Chondrocyte (in vitro differentiated cells): ENCODE results near the gene ZNF735. TPM values are rescaled to one million over a fixed set of nuclear protein-coding genes. Genes with fewer than 3 reads are reported as not detected.
"Not testable (repeated sequence)": the region's sequence is repeated elsewhere in the genome, so short reads cannot be mapped to it uniquely, and the experiment has no call there.

Source experiments
- DNase-seq: peaks from one replicate; pipeline ENCODE4 v3.0.0; 2021; ENCODE audit warnings: mixed read lengths, low spot score
- H3K27ac Mint-ChIP-seq: one replicate; pipeline ENCODE4 v1.8.0; 2021; ENCODE audit warnings: mild to moderate bottlenecking, moderate library complexity, mixed read lengths; ENCODE audit not compliant: unreplicated experiment
- H3K27me3 Mint-ChIP-seq: 2 replicates; pipeline ENCODE4 v1.8.0; 2021; ENCODE audit warnings: low read depth, mixed read lengths
- H3K36me3 Mint-ChIP-seq: 2 replicates; pipeline ENCODE4 v1.8.0; 2021; ENCODE audit warnings: low read depth, mixed read lengths
- H3K4me1 Mint-ChIP-seq: 2 replicates; pipeline ENCODE4 v1.8.0; 2021; ENCODE audit warnings: low read depth, mild to moderate bottlenecking, mixed read lengths
- H3K4me3 Mint-ChIP-seq: one replicate; pipeline ENCODE4 v1.8.0; 2021; ENCODE audit warnings: mild to moderate bottlenecking, moderate library complexity, mixed read lengths; ENCODE audit not compliant: unreplicated experiment
- H3K9me3 Mint-ChIP-seq: 2 replicates; pipeline ENCODE4 v1.8.0; 2021; ENCODE audit warnings: low read depth, mixed read lengths
- total RNA-seq: library from RNA; stranded (reverse); gene quantifications from 3 replicates; pipeline ENCODE4 v1.2.1, GENCODE V29; 2021
- TF ChIP-seq, protein P1 (sequence below): fragments of 200-600 bp; sonication (generic); IDR thresholded peaks from 2 replicates; pipeline ENCODE4 v1.5.0; 2021; ENCODE audit warnings: antibody characterized with exemption, mild to moderate bottlenecking, moderate library complexity

Gene ZNF735
- total RNA-seq, 1 donor from 2014 or later = not detected

DNA sequence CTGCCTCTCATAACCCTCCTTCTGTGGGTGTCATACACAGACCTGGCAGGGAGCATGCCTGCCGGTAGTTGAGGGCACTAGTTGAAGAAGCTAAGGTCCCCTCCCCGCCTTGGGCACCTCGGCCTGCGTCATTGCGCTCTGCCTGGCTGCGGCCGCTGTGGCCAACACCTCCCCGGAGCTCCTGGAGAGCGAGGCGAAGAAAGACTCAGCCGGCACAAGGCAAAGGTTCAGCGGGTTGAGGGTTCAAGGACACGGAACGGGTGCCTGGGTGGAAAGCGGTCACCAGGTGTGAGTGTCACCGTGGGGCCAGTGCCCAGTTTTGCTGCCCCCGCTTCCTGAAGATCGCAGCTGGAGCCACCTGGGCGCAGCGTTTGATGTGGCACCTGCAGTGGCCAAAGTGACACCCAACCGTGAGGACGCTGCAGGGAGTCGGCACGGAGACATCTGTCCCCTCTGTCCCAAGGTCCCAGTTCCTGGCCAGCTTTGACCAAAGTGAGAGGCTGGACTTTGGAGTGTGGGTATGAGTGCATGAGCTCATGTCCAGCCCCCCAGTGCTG is 14.8 kb upstream of the ZNF735 start:
- TF ChIP-seq, protein P1, sequence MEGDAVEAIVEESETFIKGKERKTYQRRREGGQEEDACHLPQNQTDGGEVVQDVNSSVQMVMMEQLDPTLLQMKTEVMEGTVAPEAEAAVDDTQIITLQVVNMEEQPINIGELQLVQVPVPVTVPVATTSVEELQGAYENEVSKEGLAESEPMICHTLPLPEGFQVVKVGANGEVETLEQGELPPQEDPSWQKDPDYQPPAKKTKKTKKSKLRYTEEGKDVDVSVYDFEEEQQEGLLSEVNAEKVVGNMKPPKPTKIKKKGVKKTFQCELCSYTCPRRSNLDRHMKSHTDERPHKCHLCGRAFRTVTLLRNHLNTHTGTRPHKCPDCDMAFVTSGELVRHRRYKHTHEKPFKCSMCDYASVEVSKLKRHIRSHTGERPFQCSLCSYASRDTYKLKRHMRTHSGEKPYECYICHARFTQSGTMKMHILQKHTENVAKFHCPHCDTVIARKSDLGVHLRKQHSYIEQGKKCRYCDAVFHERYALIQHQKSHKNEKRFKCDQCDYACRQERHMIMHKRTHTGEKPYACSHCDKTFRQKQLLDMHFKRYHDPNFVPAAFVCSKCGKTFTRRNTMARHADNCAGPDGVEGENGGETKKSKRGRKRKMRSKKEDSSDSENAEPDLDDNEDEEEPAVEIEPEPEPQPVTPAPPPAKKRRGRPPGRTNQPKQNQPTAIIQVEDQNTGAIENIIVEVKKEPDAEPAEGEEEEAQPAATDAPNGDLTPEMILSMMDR = no peak
- no peaks in the 10 kb centered on the region for H3K27me3 Mint-ChIP-seq

DNA sequence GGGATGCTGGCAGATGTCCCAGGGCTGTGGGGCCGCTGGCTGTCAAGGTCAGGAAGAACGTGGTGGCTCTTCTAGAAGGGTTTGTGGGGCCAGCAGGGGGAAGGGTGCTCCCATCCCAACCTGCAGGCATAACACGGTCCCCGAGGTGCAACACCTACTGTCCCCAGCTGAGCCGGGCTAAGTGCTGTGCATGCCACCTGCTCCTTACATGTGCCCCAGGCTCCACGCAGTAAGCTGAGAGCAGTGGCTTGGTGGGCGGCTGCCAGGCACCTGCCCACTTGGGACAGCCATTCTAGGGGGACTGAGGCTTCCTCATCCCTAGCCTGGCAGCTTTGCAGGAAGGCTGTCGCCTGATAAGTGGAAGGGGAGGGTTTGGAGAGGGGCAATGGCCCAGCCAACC is 14.2 kb upstream of the ZNF735 start:
- Mint-ChIP-seq H3K27ac (no peak overlapping the region), H3K27me3 (no peaks in the 10 kb centered on the region), H3K36me3 (no peaks in the 10 kb centered on the region), H3K4me1 (no peaks in the 10 kb centered on the region), H3K9me3 (peaks cover 45% of the 10 kb centered on the region), H3K4me3 (no peak overlapping the region)
- DNase-seq = no peak
- TF ChIP-seq, protein P1 = no peak

More for the DNA sequence above, 14.8 kb upstream of the ZNF735 start:
- no peak for DNase-seq
- Mint-ChIP-seq H3K4me3 (no peak overlapping the region), H3K4me1 (no peaks in the 10 kb centered on the region), H3K27ac (no peak overlapping the region), H3K9me3 (peaks cover 46% of the 10 kb centered on the region), H3K36me3 (no peaks in the 10 kb centered on the region)

DNA sequence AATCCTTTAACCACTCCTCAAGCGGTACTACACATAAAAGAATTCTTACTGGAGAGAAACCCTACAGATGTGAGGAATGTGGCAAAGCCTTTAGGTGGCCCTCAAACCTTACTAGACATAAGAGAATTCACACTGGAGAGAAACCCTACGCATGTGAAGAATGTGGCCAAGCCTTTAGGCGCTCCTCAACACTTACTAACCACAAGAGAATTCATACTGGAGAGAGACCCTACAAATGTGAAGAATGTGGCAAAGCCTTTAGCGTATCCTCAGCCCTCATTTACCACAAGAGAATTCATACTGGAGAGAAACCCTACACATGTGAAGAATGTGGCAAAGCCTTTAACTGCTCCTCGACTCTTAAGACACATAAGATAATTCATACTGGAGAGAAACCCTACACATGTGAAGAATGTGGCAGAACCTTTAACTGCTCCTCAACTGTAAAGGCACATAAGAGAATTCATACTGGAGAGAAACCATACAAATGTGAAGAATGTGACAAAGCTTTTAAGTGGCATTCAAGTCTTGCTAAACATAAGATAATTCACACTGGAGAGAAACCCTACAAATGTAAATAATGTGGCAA is 12.8 kb downstream of the ZNF735 start:
- DNase-seq, H3K27me3 Mint-ChIP-seq, H3K36me3 Mint-ChIP-seq, H3K4me1 Mint-ChIP-seq, H3K27ac Mint-ChIP-seq, H3K4me3 Mint-ChIP-seq: not testable (repeated sequence)
- peaks cover 66% of the 10 kb centered on the region for H3K9me3 Mint-ChIP-seq

DNA sequence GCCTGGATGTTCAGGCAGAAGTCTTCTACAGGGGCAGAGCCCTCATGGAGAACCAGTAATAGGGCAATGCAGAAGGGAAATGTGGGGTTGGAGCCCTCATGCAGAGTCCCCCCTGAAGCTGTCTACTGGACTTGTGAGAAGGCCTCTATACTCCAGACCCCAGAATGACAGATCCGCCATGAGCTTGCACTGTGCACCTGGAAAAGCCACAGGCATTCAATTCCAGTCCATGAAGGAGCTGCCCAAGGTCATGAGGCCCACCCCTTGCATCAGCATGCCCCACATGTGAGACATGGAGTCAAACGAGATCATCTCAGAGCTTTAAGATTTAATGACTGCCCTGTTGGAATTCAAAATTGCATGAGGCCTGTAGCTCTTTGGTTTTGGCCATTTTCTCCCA is 16.4 kb downstream of the ZNF735 start:
- TF ChIP-seq, protein P1 = no peak
- Mint-ChIP-seq H3K9me3 (peaks cover 76% of the 10 kb centered on the region), H3K27ac (no peak overlapping the region), H3K4me1 (no peaks in the 10 kb centered on the region), H3K27me3 (no peaks in the 10 kb centered on the region), H3K4me3 (no peak overlapping the region), H3K36me3 (peaks cover 5% of the 10 kb centered on the region)
- DNase-seq = no peak

DNA sequence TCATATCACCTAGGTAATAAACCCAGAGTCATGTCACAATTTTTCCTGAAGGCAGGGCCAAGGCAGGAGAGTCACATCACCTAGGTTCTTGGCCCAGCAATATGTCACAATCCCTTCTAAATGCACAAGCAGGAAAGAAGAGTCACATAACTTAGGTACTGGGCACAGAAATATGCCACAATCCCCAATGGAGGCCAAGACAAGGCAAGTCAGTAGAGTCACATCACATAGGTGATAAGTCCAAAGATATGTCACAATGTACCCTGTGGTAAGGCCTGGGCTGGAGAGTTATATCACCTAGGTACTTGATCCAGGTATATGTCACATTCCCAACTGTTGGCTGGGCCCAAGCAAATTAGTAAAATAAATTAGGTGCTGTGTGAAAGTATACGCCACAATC is 21.2 kb downstream of the ZNF735 start, which contains the start of gene ZNF679:
Gene ZNF679, plus strand, starts transcription at position 301 of the 400 bp plus-strand sequence. CDS start 20,644 bp downstream, outside the sequence.
- peaks cover 86% of the 10 kb centered on the region for H3K9me3 Mint-ChIP-seq
- H3K27ac Mint-ChIP-seq, H3K27me3 Mint-ChIP-seq, H3K4me3 Mint-ChIP-seq, H3K4me1 Mint-ChIP-seq, H3K36me3 Mint-ChIP-seq, DNase-seq: not testable (repeated sequence)

DNA sequence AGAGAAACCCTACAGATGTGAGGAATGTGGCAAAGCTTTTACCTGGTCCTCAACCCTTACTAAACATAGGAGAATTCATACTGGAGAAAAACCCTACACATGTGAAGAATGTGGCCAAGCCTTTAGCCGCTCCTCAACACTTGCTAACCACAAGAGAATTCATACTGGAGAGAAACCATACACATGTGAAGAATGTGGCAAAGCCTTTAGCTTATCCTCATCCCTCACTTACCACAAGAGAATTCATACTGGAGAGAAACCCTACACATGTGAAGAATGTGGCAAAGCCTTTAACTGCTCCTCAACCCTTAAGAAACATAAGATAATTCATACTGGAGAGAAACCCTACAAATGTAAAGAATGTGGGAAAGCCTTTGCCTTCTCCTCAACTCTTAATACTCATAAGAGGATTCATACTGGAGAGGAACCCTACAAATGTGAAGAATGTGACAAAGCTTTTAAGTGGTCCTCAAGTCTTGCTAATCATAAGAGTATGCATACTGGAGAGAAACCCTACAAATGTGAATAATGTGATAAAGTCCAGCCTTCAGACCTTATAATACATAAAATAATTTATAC is 59.4 kb downstream of the ZNF735 start:
- Mint-ChIP-seq H3K27me3 (no peaks in the 10 kb centered on the region), H3K9me3 (peaks cover 51% of the 10 kb centered on the region), H3K27ac (no peak overlapping the region), H3K4me1 (no peaks in the 10 kb centered on the region), H3K36me3 (no peaks in the 10 kb centered on the region), H3K4me3 (no peak overlapping the region)
- TF ChIP-seq, protein P1 = no peak
- DNase-seq = no peak

Other genes starting within 250 kb of the ZNF735 start
- gene ZNF722, start 208.4 kb upstream of the ZNF735 start, total RNA-seq = not detected in 3 replicates
- not detected in 3 replicates for gene ZNF727, start 161.8 kb upstream of the ZNF735 start, total RNA-seq
- not detected in 3 replicates for gene ZNF679, start 21.3 kb downstream of the ZNF735 start, total RNA-seq
- gene ZNF736, start 106.8 kb downstream of the ZNF735 start, total RNA-seq = not detected in 3 replicates